SU-DHL-6 (cell line): Measurements from ENCODE around the gene TMEM134.

Source experiments
- H2AFZ ChIP-seq: fragments of 200-600 bp; sonication (generic); 2 replicates; pipeline ENCODE4 v1.6.1; 2014; ENCODE audit warnings: low read depth, mild to moderate bottlenecking, moderate library complexity, mixed read lengths, antibody characterized with exemption, low read length; ENCODE audit not compliant: severe bottlenecking
- H3F3A ChIP-seq: fragments of 200-600 bp; shearing (Covaris generic); 2 replicates; pipeline ENCODE4 v1.6.0; 2016; ENCODE audit warnings: antibody characterized with exemption, mild to moderate bottlenecking; ENCODE audit not compliant: insufficient read depth
- H3K27ac ChIP-seq: fragments of 200-600 bp; sonication (generic); 2 replicates; pipeline ENCODE4 v1.5.1; 2016; ENCODE audit warnings: low read depth, mild to moderate bottlenecking, low read length, moderate library complexity, mixed read lengths
- H3K27me3 ChIP-seq: fragments of 200-600 bp; sonication (generic), shearing (Covaris generic); 2 replicates; pipeline ENCODE4 v1.6.0; 2014; ENCODE audit warnings: mild to moderate bottlenecking, low read length
- H3K36me3 ChIP-seq: fragments of 200-600 bp; sonication (generic); 2 replicates; pipeline ENCODE4 v1.6.1; 2014; ENCODE audit warnings: mild to moderate bottlenecking, low read length, mixed read lengths
- H3K4me2 ChIP-seq: fragments of 300-600, 200-600 bp; shearing (Covaris generic), sonication (generic); 2 replicates; pipeline ENCODE4 v1.6.0; 2014; ENCODE audit warnings: low read length, low read depth, mild to moderate bottlenecking; ENCODE audit not compliant: poor library complexity, severe bottlenecking
- H3K4me3 ChIP-seq: fragments of 200-600 bp; sonication (generic); 2 replicates; pipeline ENCODE4 v1.5.1; 2014; ENCODE audit warnings: antibody characterized with exemption, low read length, mild to moderate bottlenecking, mixed read lengths; ENCODE audit not compliant: insufficient read depth, poor library complexity, severe bottlenecking
- H3K79me2 ChIP-seq: fragments of 200-600 bp; sonication (generic); 2 replicates; pipeline ENCODE4 v1.6.1; 2014; ENCODE audit warnings: mild to moderate bottlenecking, low read length, moderate library complexity; ENCODE audit not compliant: insufficient read depth
- H3K9ac ChIP-seq: fragments of 200-600 bp; sonication (generic); 2 replicates; pipeline ENCODE4 v1.7.0; 2014; ENCODE audit warnings: mild to moderate bottlenecking, low read length
- H3K9me2 ChIP-seq: fragments of 200-600 bp; sonication (generic); replicated peaks from 2 replicates; pipeline ENCODE4 v1.6.1; 2014; ENCODE audit warnings: low read length; ENCODE audit not compliant: insufficient read depth
- H3K9me3 ChIP-seq: fragments of 200-600 bp; sonication (generic); 2 replicates; pipeline ENCODE4 v1.6.1; 2014; ENCODE audit warnings: low read length, mixed read lengths; ENCODE audit not compliant: insufficient read depth
- H4K20me1 ChIP-seq: fragments of 200-600 bp; sonication (generic); 2 replicates; pipeline ENCODE4 v1.6.1; 2014; ENCODE audit warnings: low read depth, mild to moderate bottlenecking, antibody characterized with exemption, low read length, moderate library complexity, mixed read lengths
- CTCF ChIP-seq: fragments of 200-600 bp; sonication (generic); IDR thresholded peaks from one replicate; pipeline ENCODE4 v1.5.1; 2017; ENCODE audit warnings: antibody characterized with exemption, mild to moderate bottlenecking, low read length, moderate library complexity; ENCODE audit not compliant: insufficient read depth, poor library complexity, severe bottlenecking
- EZH2phosphoT487 ChIP-seq: fragments of 200-600 bp; sonication (generic), shearing (Covaris generic); conservative IDR thresholded peaks from 2 replicates; pipeline ENCODE4 v1.6.1; 2018; ENCODE audit warnings: mild to moderate bottlenecking, antibody characterized with exemption, low read length, moderate library complexity, mixed read lengths

Gene TMEM134

GRCh38 chr11:67420646-67421429 is 48.2 kb downstream of the TMEM134 start:
- peak overlapping the region; percentile 71 for H2AFZ ChIP-seq
- no peaks in the 10 kb centered on the region for H3K9me2 ChIP-seq
- no peaks in the 10 kb centered on the region for H3K9me3 ChIP-seq
- H3F3A ChIP-seq = no peaks in the 10 kb centered on the region
- H3K4me2 ChIP-seq = peak overlapping the region; percentile 59
- H3K27ac ChIP-seq = peak overlapping the region; percentile 52
- no peaks in the 10 kb centered on the region for H3K36me3 ChIP-seq
- TF ChIP-seq CTCF = no peak
- TF ChIP-seq EZH2phosphoT487 = no peak
- peak overlapping the region; percentile 49 for H3K4me3 ChIP-seq
- peak overlapping the region; percentile 67 for H3K9ac ChIP-seq
- no peaks in the 10 kb centered on the region for H4K20me1 ChIP-seq
- H3K79me2 ChIP-seq = no peaks in the 10 kb centered on the region
- H3K27me3 ChIP-seq = no peaks in the 10 kb centered on the region

GRCh38 chr11:67420147-67420645 is 48.9 kb downstream of the TMEM134 start:
- H3K4me2 ChIP-seq = peak overlapping the region; percentile 59

GRCh38 chr11:67419325-67420049 is 49.6 kb downstream of the TMEM134 start:
- Histone ChIP-seq H3K27ac (peak overlapping the region; percentile 32), H2AFZ (no peak overlapping the region), H3K9me3 (no peaks in the 10 kb centered on the region), H3K9ac (peak overlapping the region; percentile 67; the same call in 1 of the 2 replicates), H3K4me2 (peak overlapping the region; percentile 32), H3K4me3 (no peak overlapping the region), H3K79me2 (no peaks in the 10 kb centered on the region), H4K20me1 (no peaks in the 10 kb centered on the region), H3K9me2 (no peaks in the 10 kb centered on the region), H3K36me3 (no peaks in the 10 kb centered on the region), H3K27me3 (no peaks in the 10 kb centered on the region), H3F3A (no peaks in the 10 kb centered on the region)
- TF ChIP-seq CTCF = no peak
- TF ChIP-seq EZH2phosphoT487 = no peak

More at GRCh38 chr11:67420147-67420645, 48.9 kb downstream of the TMEM134 start:
- TF ChIP-seq CTCF = no peak
- no peak for TF ChIP-seq EZH2phosphoT487
- Histone ChIP-seq H3K9me2 (no peaks in the 10 kb centered on the region), H3K4me3 (peak overlapping the region; percentile 49), H3K27me3 (no peaks in the 10 kb centered on the region), H3K79me2 (no peaks in the 10 kb centered on the region), H3K27ac (peak overlapping the region; percentile 52; the same call in 1 of the 2 replicates), H2AFZ (no peak overlapping the region), H3K9ac (peak overlapping the region; percentile 67), H3K36me3 (no peaks in the 10 kb centered on the region), H3F3A (no peaks in the 10 kb centered on the region), H3K9me3 (no peaks in the 10 kb centered on the region), H4K20me1 (no peaks in the 10 kb centered on the region)
